Dedifferentiated amniotic fluid mesenchymal stem cell (primary cell): ENCODE results near the gene SAMD11.
A peak's percentile ranks its signal among the peaks of the same experiment; 100 is the strongest.

Experiments
- DNase-seq: peaks from one replicate; pipeline ENCODE4 v3.0.0-alpha.2; 2016; ENCODE audit errors: extremely low spot score

The SAMD11 gene

GRCh38 chr1:932776-933602 lies 9.3 kb downstream of the SAMD11 start:
- no peak for DNase-seq

DNA sequence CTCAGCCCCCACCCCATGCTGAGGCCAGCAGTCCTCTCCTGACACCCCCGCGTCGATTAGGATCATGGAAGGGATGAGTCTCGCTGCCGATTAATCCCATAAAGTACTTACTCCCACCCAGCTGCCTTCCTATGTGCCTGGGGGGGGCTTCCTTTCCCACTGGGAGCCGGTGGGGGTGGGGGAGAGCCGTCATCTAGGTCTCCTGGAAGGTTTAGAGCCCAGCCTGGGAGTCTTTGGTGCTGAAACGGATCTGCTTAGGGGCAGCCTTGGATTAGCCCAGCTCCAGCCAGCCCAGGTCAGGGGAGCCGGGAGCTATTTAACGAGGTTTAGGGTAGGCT lies 9.8 kb downstream of the SAMD11 start:
- no peak for DNase-seq

DNA sequence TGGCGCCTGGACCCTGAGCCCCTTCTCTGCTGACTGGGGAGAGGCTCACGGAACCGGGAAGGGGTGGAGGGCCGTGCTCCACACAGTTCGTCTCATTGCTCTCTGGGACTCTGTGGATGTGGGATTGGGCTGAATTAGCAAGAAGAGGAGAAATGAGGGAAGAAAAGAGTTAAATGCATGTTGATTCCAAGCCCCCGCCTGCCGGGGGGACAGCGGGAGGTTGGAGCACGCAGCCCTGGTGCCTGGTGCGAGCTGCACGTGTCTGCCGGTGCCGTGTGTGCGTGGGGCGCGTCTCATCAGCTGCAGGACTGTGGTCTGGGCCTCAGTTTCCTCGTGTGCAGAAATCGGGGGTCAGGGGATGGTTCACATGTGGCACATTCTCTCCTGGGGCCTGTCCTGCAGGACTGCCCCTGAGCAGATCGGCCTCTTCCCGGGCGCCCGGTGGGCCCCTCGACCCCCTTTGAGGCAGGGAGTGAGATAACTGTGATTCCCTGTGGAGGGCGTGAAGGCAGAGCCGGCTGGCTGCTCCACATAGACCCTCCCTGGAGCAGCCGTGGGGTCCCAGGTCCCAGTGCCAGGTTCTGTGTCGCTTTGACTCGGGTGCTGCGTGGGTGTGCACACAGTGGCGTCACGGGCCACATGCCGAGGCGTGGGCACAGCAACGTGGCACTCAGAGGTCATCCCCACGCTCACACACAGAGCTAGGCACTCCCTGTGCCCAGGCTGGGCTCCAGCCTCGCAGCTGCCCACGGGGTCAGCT lies 11.4 kb downstream of the SAMD11 start:
- DNase-seq, result no peak

DNA sequence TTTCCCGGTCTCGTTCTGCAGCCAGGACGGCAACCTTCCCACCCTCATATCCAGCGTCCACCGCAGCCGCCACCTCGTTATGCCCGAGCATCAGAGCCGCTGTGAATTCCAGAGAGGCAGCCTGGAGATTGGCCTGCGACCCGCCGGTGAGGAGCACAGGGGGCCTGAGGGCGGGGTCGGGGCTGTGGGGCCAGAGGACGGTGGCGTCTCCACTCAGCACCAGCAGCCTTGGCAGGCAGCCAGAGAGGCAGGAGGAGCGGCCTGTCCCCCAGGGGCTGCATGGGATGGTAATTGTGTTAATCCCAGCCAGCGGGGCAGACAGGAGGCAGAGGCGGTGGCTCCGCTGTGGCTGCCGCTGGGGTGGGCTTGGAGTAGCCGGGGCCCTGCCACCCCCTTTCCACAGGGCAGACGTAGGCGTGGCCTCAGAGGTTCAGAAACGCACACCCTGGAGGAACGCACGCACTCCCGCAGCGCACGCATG lies 12.1 kb downstream of the SAMD11 start:
- DNase-seq, result no peak

DNA sequence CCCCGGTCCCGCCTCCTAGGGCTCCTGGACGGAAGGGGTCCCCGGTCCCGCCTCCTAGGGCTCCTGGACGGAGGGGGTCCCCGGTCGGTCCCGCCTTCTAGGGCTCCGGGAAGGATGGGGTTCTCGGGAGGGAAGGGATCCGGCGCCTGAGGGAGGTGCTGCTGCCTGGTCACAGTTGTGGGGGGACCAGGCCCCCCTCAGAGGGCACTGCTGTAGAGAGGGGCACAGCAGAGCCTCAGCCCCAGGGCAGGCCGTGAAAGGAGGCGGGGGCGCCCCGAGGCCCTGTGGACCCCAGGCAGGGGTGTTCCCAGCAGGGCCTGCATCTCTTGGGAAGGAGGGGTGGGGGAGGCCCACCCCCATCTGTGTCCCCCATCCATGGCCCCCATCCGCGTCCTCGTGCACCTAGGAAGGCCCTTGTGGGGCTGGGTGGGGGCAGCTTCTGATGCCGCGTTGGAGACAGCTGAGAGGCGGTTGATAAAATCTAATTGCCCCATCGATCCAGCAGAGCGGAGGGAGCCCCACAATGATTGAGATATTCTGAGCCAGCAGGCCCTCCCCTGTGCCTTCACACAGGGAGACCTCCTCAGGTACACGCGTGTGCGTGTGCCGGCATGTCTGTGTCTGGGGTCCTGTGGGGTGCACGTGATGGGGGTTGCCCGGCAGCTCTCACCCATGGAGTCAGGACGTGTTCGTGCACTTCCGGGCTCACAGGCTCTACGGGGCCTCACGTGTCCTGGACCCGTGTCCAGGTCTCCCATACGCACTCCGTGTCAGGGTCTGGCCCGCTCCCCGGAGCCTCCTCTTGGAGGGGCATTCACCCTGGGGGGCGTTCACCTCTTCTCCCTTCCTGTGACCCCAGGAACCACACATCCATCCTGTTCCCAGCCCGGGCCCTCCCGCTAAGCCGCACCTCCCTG lies 12.9 kb downstream of the SAMD11 start:
- no peak for DNase-seq

GRCh38 chr1:937521-937920 lies 13.8 kb downstream of the SAMD11 start:
- DNase-seq, result no peak

DNA sequence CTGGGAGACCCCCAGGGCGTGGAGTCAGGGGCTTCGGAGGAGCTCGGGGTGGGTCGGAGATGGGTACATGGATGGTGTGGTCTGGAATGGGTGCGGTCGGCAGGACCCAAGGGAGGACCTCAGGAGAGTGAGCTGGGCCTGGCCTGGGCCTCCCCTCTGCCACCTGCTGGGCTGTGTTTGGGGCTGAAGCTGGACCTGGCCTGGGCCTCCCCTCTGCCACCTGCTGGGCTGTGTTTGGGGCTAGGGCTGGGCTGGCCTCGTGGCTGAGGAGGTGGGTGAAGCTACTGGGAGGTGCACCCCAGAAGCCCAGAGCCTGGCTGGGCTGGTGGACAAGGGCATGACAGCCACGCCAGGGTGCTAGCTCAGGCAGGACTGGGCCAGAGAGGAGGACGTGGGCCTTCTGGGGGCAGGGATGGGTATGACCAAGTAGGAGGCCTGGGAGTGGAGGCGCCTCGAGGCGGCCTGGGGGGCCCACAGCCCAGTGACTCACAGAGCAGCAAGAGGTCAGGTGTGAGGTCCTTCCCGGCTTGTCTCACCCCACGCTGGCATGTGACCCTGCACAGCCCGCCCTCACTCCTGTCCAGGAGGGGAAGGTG lies 14.5 kb downstream of the SAMD11 start:
- no peak for DNase-seq

- DNase-seq, result no peak
Observed at GRCh38 chr1:938711-939489, 15.2 kb downstream of the SAMD11 start.

GRCh38 chr1:939511-940106 lies 15.9 kb downstream of the SAMD11 start:
- DNase-seq, result no peak

DNA sequence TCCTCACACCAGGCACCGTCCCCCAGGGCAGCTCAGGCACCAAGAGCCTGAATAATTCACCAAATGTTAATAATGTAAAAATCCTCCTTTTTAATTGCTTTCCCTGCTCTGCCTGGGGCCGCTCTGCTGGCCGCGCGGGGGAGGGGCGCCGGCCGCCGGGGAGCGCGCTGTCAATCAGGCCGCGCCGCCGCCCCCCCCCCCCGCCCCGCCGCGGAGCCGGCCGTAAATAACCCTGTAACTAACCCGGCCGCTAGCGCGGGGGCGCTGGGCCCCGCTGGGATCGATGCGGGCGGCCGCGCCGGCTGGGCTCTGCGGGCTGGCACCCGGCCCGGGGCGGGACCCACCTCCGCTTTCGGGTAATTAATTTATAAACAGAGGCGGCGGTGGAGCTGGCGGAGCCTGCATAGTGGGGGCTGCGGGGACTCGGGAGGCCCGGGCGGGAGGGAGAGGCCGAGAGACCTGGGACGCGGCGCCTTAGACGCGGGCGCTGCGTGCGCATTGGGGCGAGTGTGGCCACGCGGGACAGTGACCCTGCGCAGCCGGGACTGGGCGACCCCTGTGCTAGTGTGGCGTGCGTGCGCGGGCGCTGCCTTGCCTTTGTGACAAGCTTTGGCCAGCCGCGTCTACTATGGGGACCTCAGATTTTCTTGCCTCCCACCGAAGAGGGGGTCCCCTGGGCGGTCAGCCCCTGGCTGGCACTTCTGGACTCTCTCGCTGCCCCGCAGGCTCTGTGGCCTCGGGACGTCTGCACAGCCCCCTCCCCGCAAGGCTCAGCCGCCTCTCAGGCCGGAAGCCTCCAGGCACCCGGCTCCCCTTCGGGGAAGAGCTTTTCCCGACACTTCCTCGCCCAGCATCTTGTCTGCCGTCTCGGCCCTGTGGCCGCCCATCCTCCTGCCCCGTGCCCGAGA lies 16.6 kb downstream of the SAMD11 start:
- DNase-seq, result peak; percentile 51

DNA sequence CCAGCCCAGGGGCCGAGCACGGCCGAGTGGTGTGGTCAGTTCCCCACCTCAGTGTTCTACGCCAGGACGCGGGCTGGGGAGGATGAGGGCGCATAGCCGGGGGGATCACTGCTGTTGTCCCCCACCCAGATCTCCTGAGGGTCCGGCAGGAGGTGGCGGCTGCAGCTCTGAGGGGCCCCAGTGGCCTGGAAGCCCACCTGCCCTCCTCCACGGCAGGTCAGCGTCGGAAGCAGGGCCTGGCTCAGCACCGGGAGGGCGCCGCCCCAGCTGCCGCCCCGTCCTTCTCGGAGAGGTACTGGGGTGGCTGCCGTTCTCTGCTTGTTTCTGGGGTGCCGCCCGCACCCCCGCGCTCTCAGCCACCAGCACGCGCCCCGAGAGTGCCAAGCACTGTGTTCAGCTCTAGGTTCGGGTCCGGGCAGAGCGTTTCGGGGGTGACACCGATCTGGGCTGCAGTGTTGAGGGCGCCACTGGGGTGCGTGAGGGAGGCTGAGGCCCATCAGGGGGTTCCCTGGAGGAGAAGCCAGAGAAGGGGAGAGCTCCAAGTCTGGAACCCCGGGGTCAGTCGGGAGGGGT lies 17.4 kb downstream of the SAMD11 start:
- no peak for DNase-seq

DNA sequence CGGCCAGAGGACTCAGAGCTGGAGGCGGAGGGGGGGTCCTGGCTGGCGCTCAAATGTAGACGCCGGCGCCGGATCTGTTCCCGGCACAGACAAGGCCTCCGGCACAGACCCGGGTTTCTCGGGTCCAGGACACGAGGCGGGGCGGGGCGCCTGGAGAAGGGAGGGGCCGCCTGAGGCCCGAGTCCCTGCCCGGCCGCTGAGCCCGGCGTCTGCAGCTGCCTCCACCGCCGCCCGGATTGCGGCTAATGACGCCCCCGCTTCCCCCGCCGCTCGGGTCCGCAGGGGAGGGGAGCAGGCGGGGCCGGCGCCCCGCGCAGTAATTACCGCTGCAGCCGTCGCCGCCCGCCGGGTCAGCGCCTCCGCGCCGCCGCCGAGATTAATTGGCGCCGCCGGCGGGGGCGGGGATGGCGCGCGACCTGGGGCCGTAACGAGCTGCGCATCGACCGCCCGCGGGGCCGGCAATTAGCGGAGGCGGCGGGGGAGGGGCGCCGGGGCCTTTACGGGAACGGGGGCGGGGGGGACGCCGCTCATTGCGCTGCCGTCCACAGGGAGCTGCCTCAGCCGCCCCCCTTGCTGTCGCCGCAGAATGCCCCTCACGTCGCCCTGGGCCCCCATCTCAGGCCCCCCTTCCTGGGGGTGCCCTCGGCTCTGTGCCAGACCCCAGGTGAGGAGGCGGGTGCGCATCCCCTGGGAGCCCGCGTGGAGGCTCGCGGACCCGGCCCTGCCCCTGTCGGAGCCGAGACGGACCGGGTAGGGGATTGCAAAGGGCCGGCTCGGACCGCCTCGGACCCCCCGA lies 18.1 kb downstream of the SAMD11 start:
- peak; percentile 69 for DNase-seq

DNA sequence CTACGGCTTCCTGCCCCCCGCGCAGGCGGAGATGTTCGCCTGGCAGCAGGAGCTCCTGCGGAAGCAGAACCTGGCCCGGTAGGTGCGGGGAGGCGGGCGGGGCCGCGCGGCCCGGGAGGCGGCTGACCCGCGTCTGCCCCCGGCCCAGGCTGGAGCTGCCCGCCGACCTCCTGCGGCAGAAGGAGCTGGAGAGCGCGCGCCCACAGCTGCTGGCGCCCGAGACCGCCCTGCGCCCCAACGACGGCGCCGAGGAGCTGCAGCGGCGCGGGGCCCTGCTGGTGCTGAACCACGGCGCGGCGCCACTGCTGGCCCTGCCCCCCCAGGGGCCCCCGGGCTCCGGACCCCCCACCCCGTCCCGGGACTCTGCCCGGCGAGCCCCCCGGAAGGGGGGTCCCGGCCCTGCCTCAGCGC lies 18.7 kb downstream of the SAMD11 start:
- no peak for DNase-seq

DNA sequence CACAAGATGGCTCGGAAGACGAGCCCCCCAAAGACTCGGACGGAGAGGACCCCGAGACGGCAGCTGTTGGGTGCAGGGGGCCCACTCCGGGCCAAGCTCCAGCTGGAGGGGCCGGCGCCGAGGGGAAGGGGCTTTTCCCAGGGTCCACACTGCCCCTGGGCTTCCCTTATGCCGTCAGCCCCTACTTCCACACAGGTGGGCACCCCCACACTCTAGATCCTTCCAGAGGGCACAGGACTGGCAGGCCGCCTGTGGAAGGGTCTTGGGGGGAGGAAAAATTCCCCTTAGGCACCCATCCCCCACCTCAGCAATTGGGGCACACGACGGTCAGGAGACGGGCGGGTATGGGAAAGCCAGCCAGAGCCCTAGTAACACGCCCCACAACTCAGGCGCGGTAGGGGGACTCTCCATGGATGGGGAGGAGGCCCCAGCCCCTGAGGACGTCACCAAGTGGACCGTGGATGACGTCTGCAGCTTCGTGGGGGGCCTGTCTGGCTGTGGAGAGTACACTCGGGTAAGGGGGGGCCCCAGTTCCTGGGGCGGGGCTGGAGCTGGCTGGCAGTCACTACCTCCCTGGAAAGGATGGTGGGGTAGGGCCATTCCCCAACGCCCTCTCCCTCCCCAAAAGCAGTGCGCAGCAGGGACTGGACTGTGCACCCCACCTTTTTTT lies 19.3 kb downstream of the SAMD11 start:
- DNase-seq, result no peak

DNA sequence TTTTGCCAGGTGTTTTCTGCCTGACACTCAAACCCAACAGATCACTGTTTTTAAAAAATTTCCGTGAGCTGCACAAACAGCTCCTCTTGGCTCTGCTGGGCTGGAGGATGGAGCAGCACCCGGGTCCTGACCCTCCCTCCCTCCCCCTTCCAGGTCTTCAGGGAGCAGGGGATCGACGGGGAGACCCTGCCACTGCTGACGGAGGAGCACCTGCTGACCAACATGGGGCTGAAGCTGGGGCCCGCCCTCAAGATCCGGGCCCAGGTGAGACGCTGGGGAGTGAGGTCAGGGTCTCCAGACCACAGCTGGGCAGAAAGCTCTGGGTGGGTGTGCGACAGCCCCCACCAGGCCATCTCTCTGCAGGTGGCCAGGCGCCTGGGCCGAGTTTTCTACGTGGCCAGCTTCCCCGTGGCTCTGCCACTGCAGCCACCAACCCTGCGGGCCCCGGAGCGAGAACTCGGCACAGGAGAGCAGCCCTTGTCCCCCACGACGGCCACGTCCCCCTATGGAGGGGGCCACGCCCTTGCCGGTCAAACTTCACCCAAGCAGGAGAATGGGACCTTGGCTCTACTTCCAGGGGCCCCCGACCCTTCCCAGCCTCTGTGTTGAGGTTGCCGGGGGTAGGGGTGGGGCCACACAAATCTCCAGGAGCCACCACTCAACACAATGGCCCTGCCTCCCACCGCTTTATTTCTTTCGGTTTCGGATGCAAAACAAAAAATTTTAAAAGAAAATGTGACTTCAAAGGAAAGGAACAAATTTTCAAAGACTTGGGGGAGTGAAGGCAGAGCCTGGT lies 20.0 kb downstream of the SAMD11 start:
- DNase-seq, result no peak

- no peak for DNase-seq
Observed at GRCh38 chr1:944341-945325, 20.9 kb downstream of the SAMD11 start.
